Tibial nerve (tissue), 4 donors: ENCODE data around the gene AMMECR1L.

ENCODE experiments used
- EP300 ChIP-seq, 2 donors: sonication (generic); formaldehyde crosslinking; IDR thresholded peaks; one replicate each; pipeline ENCODE4 v1.6.1; 2017; ENCODE audit warnings: antibody characterized with exemption in 2 of 2, mild to moderate bottlenecking in 1 of 2
- POLR2A ChIP-seq, 2 donors: fragments of 450-650 bp; IDR thresholded peaks; one replicate each; pipeline ENCODE4 v1.6.1; 2017; ENCODE audit warnings: antibody characterized with exemption in 2 of 2, mild to moderate bottlenecking in 2 of 2, moderate library complexity in 2 of 2
- TF ChIP-seq, protein P1 (sequence below), 5 experiments: fragments of 200-600 bp in 3 of 5; fragments of 450-650 bp in 2 of 5; sonication (generic) in 3 of 5; IDR thresholded peaks; one replicate each; pipeline ENCODE4 v1.5.1; 2016 to 2019; ENCODE audit warnings: antibody characterized with exemption in 5 of 5, mild to moderate bottlenecking in 3 of 5, moderate library complexity in 2 of 5

DNA sequence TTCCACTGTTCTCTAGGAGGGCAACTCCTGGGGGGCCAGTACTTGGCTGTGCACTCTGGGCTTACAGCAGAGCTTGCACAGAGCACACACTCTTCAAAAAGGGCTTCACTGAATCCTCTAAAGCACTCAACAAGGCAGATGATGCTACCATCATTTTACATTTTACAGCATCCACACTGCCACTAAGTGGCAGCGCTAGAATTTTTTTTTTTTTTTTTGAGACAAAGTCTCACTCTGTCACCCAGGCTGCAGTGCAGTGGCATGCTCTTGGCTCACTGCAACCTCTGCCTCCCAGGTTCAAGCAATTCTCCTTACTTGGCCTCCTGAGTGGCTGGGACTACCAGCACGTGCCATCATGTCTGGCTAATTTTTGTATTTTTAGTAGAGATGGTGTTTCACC, 8.6 kb downstream of the AMMECR1L start:
- TF ChIP-seq, protein P1, sequence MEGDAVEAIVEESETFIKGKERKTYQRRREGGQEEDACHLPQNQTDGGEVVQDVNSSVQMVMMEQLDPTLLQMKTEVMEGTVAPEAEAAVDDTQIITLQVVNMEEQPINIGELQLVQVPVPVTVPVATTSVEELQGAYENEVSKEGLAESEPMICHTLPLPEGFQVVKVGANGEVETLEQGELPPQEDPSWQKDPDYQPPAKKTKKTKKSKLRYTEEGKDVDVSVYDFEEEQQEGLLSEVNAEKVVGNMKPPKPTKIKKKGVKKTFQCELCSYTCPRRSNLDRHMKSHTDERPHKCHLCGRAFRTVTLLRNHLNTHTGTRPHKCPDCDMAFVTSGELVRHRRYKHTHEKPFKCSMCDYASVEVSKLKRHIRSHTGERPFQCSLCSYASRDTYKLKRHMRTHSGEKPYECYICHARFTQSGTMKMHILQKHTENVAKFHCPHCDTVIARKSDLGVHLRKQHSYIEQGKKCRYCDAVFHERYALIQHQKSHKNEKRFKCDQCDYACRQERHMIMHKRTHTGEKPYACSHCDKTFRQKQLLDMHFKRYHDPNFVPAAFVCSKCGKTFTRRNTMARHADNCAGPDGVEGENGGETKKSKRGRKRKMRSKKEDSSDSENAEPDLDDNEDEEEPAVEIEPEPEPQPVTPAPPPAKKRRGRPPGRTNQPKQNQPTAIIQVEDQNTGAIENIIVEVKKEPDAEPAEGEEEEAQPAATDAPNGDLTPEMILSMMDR (IDR thresholded peaks at IDR 0.05), result no peak
- TF ChIP-seq POLR2A (IDR thresholded peaks at IDR 0.05), result no peak
- TF ChIP-seq EP300 (IDR thresholded peaks at IDR 0.05), result no peak
